ENCODE results near the gene UBASH3A. TPM values are rescaled to one million over a fixed set of nuclear protein-coding genes. Genes with fewer than 3 reads are reported as not detected.
A peak's percentile ranks its signal among the peaks of the same experiment; 100 is the strongest.

UBASH3A gene
- total RNA-seq, 1 donor from 2014 or later: 0.32 TPM

GRCh38 chr21:42447732-42448131 is 44.0 kb downstream of the UBASH3A start:
- DNase-seq (ENCODE audit: low spot score): no peak

GRCh38 chr21:42448686-42449085 is 45.0 kb downstream of the UBASH3A start:
- DNase-seq (ENCODE audit: low spot score): no peak

GRCh38 chr21:42451941-42452340 is 48.2 kb downstream of the UBASH3A start:
- DNase-seq (ENCODE audit: low spot score): no peak

DNA sequence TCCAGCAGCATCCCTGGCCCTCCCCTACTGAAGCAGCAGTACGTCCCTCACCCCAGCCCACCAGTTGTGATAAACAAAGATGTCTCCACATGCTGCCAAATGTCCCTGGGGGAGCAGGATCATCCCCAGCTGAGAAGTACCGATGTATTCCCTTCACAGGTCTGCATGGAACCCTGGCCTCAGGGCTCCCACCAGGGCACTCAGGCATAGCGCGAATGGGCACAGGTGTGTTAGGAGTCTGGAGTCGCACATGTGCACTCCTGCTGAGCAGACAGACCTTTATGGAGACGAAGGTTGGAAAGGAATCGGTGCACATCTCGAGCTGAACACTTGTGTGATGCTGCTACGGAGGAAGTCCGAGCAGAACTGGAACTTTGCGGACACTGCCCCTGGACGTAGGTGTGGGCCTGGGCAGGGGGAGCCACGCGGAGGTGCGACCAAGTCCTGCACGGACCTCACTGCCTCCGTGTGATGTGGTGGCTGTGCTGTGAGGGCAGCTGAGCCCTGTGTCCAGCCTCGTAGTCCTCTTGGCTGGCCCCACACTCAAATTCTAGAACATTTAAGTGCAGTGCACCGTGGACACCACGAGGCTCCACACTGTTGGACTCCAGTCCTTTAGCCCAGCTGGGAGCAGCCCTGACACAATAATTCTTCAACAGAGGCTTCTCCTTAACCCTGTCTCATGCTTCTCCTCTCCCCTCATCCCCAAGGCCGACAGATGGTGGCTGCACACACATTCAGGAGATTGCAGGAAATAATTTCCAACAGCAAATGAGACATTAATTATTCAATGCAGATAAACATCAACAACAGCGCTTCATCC is 48.9 kb downstream of the UBASH3A start:
- DNase-seq (ENCODE audit: low spot score): no peak

DNA sequence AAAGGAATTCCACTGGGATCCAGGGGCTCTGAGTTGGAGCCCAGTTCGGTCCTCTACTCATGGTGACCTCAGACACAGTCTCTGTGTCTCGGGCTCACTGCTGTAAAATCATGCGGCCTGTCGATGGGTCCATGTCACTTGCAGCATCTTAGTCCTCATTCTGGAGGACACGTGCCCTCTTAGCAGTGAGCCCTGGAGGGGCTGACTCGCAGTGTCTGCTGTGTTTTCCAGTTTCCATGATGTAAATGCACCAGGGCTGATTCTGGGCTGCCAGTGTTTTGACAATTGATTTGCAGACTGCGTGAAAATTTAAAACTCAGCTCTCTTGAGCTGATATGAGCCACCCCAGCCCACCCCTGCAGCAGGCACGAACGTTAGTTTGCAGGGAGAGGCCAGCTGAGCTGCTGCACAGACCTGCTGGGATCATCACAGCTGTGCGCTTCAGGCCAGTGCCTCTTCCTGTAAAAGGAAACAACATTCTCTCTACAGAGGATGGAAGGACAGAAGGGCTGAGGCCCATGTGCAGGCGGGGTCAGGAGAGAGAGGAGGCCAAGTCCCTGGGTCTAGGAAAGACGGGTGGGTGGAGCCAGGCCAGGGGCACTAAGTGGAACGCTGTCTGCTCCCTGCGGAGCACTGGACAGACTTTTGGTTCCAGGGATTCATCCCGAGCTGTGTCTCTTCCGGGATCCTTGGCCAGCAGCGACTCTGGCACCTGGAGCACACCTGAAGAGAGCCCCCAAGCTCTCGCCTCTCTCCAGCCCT is 49.7 kb downstream of the UBASH3A start:
- no peak for DNase-seq (ENCODE audit: low spot score)

GRCh38 chr21:42453986-42454570 is 50.4 kb downstream of the UBASH3A start:
- peak; percentile 80 for DNase-seq (ENCODE audit: low spot score)

DNA sequence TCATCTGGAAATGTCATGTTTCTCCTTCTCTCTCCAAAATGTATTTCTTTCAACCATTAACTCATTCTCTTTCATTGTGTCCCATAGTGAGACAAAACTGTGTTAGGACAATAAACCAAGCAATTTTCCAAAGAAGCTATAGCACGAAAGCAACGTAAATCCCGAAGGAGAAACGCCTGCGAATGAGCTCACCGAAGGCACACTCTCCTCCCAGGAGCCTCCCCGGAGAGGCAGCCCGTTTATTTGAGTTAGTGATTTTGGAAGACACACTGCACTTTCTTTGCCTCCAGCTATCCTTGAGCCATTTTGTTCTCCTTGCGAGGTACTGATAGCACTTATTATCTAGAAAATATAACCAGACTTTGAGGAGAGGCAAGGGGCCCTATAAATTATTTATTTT is 51.1 kb downstream of the UBASH3A start:
- peak; percentile 22 for DNase-seq (ENCODE audit: low spot score)

- peak; percentile 82 for DNase-seq (ENCODE audit: low spot score)
Measured at GRCh38 chr21:42455196-42455595, 51.5 kb downstream of the UBASH3A start.

DNA sequence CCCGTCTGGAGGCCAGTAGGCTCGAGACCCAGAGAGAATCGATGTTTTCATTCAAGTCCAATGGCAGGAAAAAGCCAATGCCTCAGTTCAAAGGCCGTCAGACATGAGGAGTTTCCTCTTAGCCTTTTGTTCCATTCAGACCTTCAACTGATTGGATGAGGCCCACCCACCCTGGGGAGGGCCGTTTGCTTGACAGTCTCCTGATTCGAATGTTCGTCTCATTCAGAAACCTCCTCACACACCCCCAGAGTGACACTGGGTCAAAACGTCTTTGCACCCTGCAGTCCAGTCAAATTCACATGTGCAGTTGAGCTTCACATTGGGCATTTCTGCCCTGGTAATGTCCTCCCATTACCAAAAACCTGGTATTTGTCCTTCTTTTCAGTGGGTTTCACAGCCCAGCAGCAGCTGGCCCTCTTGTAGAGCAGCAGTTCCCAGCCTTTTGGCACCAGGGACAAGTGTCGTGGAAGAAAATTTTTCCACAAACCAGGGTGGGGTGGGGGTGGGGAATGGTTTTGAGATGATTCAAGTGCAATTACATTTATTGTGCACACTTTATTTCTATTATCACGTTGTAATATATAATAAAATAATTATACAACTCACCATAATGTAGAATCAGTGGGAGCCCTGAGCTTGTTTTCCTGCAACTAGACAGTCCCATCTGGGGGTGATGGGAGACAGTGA is 52.2 kb downstream of the UBASH3A start:
- DNase-seq (ENCODE audit: low spot score): peak; percentile 30

GRCh38 chr21:42456457-42456856 is 52.8 kb downstream of the UBASH3A start:
- DNase-seq (ENCODE audit: low spot score): peak; percentile 78

DNA sequence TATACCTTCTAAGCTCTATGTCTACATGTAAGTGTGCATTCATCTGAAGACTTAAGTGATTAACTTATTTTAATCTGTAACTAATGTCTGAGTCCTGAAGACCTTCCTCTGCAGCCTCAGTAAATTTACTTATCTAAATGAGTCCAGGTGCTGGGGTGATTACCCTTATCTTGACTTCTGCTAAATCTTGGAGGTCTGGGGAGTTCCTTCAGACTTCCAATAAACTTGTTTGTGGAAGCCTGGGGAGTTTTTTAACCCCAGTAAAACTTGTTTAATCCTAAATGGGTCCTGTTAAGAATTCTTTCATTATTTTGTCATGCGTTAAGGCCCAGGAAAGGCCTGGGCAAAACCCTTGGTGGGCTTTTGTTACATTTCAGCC is 55.4 kb downstream of the UBASH3A start:
- DNase-seq (ENCODE audit: low spot score): no peak

- peak; percentile 83 for DNase-seq (ENCODE audit: low spot score)
Measured at GRCh38 chr21:42459546-42460215, 56.0 kb downstream of the UBASH3A start.

GRCh38 chr21:42460391-42461184 is 56.9 kb downstream of the UBASH3A start:
- no peak for DNase-seq (ENCODE audit: low spot score)

DNA sequence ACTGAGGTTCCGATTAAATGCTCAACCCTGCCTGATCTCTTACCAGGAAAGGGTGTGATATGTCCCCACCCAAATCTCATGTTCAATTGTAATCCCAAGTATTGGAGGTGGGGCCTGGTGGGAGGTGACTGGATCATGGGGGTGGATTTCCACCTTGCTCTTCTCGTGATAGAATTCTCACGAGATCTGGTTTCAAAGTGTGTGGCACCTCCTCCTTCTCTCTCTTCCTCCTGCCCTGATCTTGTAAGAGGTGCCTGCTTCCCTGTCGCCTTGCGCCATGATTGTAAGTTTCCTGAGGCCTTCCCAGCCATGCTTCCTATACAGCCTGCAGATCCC is 57.5 kb downstream of the UBASH3A start:
- no peak for DNase-seq (ENCODE audit: low spot score)

- peak; percentile 39 for DNase-seq (ENCODE audit: low spot score)
Measured at GRCh38 chr21:42461881-42462877, 58.5 kb downstream of the UBASH3A start.

- DNase-seq (ENCODE audit: low spot score): no peak
Measured at GRCh38 chr21:42463861-42464515, 60.3 kb downstream of the UBASH3A start.

GRCh38 chr21:42465008-42465802 is 61.5 kb downstream of the UBASH3A start:
- no peak for DNase-seq (ENCODE audit: low spot score)

- DNase-seq (ENCODE audit: low spot score): no peak
Measured at GRCh38 chr21:42465803-42466127, 62.1 kb downstream of the UBASH3A start.
